K562 (cell line): Measurements from ENCODE around the gene ARHGEF18. TPM values are rescaled to one million over a fixed set of nuclear protein-coding genes. Genes with fewer than 3 reads are reported as not detected.

Source experiments
- ATAC-seq: fragments of 200-7000 bp; cut with Tn5 transposase; 3 replicates; pipeline ENCODE4 v1.9.1; 2020; ENCODE audit warnings: moderate library complexity
- BruUV-seq: library from RNA; stranded (reverse); fragments of 400-500 nt; replicated peaks from 2 replicates; lab custom pipeline; 2021; lab: Mats Ljungman, UMichigan
- CTCF ChIA-PET: fragments of 300-600 bp; formaldehyde crosslinking; extraction: SDS; loops from one replicate; lab custom pipeline; 2021; ENCODE audit warnings: low intra/inter-chr PET ratio; lab: Yijun Ruan, JAX
- POLR2A ChIA-PET: fragments of 300-600, 350-650 bp; sonication (Branson Sonifier 250); formaldehyde crosslinking; extraction: SDS; loops from one replicate; lab custom pipeline; 2021; ENCODE audit warnings: antibody characterized with exemption, inconsistent platforms; lab: Yijun Ruan, JAX
- DNase-seq, 4 experiments: peaks; one replicate each; pipeline versions ENCODE4 v3.0.0 to v3.0.0-alpha.2; 2011 to 2018; ENCODE audit warnings: low spot score in 3 of 4, mixed read lengths in 3 of 4; ENCODE audit errors: extremely low read depth in 1 of 4
- FAIRE-seq: peaks from 2 replicates; lab custom pipeline; 2011; peaks lifted over from hg19 to GRCh38; lab: Jason Lieb, UNC
- H2AFZ ChIP-seq: 2 replicates; pipeline ENCODE4 v1.6.0; 2011; ENCODE audit warnings: low read depth, low read length, control low read depth, inconsistent platforms
- H3K27ac ChIP-seq: fragments of 200-600 bp; 3 replicates; pipeline ENCODE4 v1.8.0; 2011; ENCODE audit warnings: low read depth, mild to moderate bottlenecking, control low read depth, inconsistent platforms, low read length, moderate library complexity, mixed read lengths; ENCODE audit errors: extremely low read depth
- H3K27me3 ChIP-seq, 2 experiments: fragments of 300-600 bp in 1 of 2; 2 replicates in 1 of 2; 3 replicates in 1 of 2; pipeline versions ENCODE4 v1.6.0 to v1.8.0; 2011; ENCODE audit warnings: inconsistent platforms in 2 of 2, low read length in 2 of 2, mild to moderate bottlenecking in 1 of 2, mixed read lengths in 1 of 2, moderate library complexity in 1 of 2; ENCODE audit not compliant: control insufficient read depth in 2 of 2, insufficient read depth in 2 of 2
- H3K36me3 ChIP-seq: fragments of 300-600 bp; 3 replicates; pipeline ENCODE4 v1.8.0; 2011; ENCODE audit warnings: mild to moderate bottlenecking, low read length, inconsistent platforms; ENCODE audit not compliant: control insufficient read depth, insufficient read depth
- H3K4me1 ChIP-seq, 2 experiments: fragments of 200-600 bp in 1 of 2; replicated peaks in 1 of 2; 2 replicates in 1 of 2; 3 replicates in 1 of 2; pipeline versions ENCODE4 v1.5.1 to v1.8.0; 2011; ENCODE audit warnings: inconsistent platforms in 2 of 2, low read length in 2 of 2, mild to moderate bottlenecking in 1 of 2, mixed read lengths in 1 of 2, moderate library complexity in 1 of 2; ENCODE audit not compliant: control insufficient read depth in 2 of 2, insufficient read depth in 2 of 2
- H3K4me2 ChIP-seq: 2 replicates; pipeline ENCODE4 v1.6.1; 2011; ENCODE audit warnings: low read length, control low read depth, inconsistent platforms, mixed read lengths; ENCODE audit not compliant: insufficient read depth
- H3K4me3 ChIP-seq: fragments of 200-600 bp; sonication (generic), shearing (Covaris generic); 2 replicates; pipeline ENCODE4 v1.5.1; 2016; ENCODE audit warnings: control low read depth, inconsistent platforms
- H3K79me2 ChIP-seq: fragments of 200-600 bp; 3 replicates; pipeline ENCODE4 v1.8.0; 2011; ENCODE audit warnings: low read length, inconsistent platforms; ENCODE audit not compliant: control insufficient read depth, insufficient read depth
- H3K9ac ChIP-seq, 2 experiments: 2 replicates each; pipeline versions ENCODE4 v1.6.0 to v1.6.1; 2011; ENCODE audit warnings: low read depth in 2 of 2, low read length in 2 of 2, control low read depth in 1 of 2, inconsistent platforms in 1 of 2, mild to moderate bottlenecking in 1 of 2, mixed read lengths in 1 of 2; ENCODE audit not compliant: insufficient read depth in 1 of 2
- H3K9me1 ChIP-seq: one replicate; pipeline ENCODE4 v1.6.0; 2011; ENCODE audit warnings: inconsistent platforms, mild to moderate bottlenecking, low read length, moderate library complexity; ENCODE audit not compliant: control insufficient read depth, insufficient read depth
- H3K9me3 ChIP-seq: replicated peaks from 2 replicates; pipeline ENCODE4 v1.5.1; 2011; ENCODE audit warnings: low read depth, low read length, inconsistent platforms; ENCODE audit not compliant: control insufficient read depth, insufficient read depth
- H4K20me1 ChIP-seq: replicated peaks from 2 replicates; pipeline ENCODE4 v1.6.1; 2011; ENCODE audit warnings: low read length, inconsistent platforms, mixed read lengths; ENCODE audit not compliant: control insufficient read depth, insufficient read depth
- CREB3 ChIP-seq: fragments of 450-650 bp; conservative IDR thresholded peaks from 2 replicates; pipeline ENCODE4 v1.6.1; 2016; ENCODE audit warnings: missing genetic modification characterization, low read depth, mild to moderate bottlenecking, missing compliant biosample characterization, moderate library complexity
- E2F4 ChIP-seq: sonication (generic); formaldehyde crosslinking; IDR thresholded peaks from 2 replicates; pipeline ENCODE4 v1.8.0; 2022; ENCODE audit warnings: mild to moderate bottlenecking, low read depth, missing genetic modification reagents
- ETV6 ChIP-seq, 3 experiments: fragments of 150-350 bp in 1 of 3; sonication (generic) in 1 of 3; formaldehyde crosslinking in 1 of 3; IDR thresholded peaks; 2 replicates each; pipeline versions ENCODE4 v1.6.1 to v1.8.0; 2014 to 2022; ENCODE audit warnings: borderline replicate concordance in 2 of 3, low read depth in 2 of 3, antibody characterized with exemption in 1 of 3, low read length in 1 of 3, mild to moderate bottlenecking in 1 of 3, missing genetic modification reagents in 1 of 3
- NCOA4 ChIP-seq: fragments of 450-650 bp; IDR thresholded peaks from 2 replicates; pipeline ENCODE4 v1.6.1; 2018; ENCODE audit warnings: mild to moderate bottlenecking; ENCODE audit not compliant: partially characterized antibody
- SETDB1 ChIP-seq: IDR thresholded peaks from one replicate; pipeline ENCODE4 v1.6.1; 2012; ENCODE audit warnings: low read length, control low read depth, inconsistent platforms
- SNRNP70 ChIP-seq: fragments of 200-400 bp; formaldehyde crosslinking; optimal IDR thresholded peaks from 2 replicates; pipeline ENCODE3; 2017; ENCODE audit warnings: low read depth, low read length
- TGIF2 ChIP-seq: sonication (generic); formaldehyde crosslinking; IDR thresholded peaks from 2 replicates; pipeline ENCODE4 v1.8.1; 2022; ENCODE audit warnings: mild to moderate bottlenecking, missing genetic modification reagents, moderate library complexity
- THRA ChIP-seq: fragments of 450-650 bp; IDR thresholded peaks from 2 replicates; pipeline ENCODE4 v1.6.1; 2017; ENCODE audit warnings: mild to moderate bottlenecking, moderate library complexity
- USF1 ChIP-seq: sonication (generic); formaldehyde crosslinking; IDR thresholded peaks from 2 replicates; pipeline ENCODE4 v1.9.0; 2022; ENCODE audit warnings: mild to moderate bottlenecking, missing genetic modification reagents
- ZKSCAN8 ChIP-seq: fragments of 200-800 bp; sonication (Bioruptor generic); IDR thresholded peaks from 2 replicates; pipeline ENCODE4 v1.6.1; 2016; ENCODE audit warnings: missing genetic modification characterization, missing compliant biosample characterization
- ZNF398 ChIP-seq: fragments of 250-450 bp; sonication (Bioruptor Pico); IDR thresholded peaks from 2 replicates; pipeline ENCODE4 v1.8.0; 2021; ENCODE audit warnings: moderate library complexity, mild to moderate bottlenecking, inconsistent platforms
- WGBS: fragments of 100-300 bp; shearing (Covaris generic); methylation state at CpG from one replicate; pipeline ENCODE4 v1.1.6; 2016; ENCODE audit warnings: low coverage, mixed read lengths; ENCODE audit not compliant: insufficient coverage; ENCODE audit errors: missing lambda C conversion rate; 5-methylcytosine and 5-hydroxymethylcytosine counted together
- in situ Hi-C: fragments of 300-500 bp; cut with MboI; formaldehyde crosslinking; loops from 4 replicates; pipeline ENCODE4 v1.15.0; 2018; ENCODE audit warnings: inconsistent platforms, mixed read lengths
- intact Hi-C: fragments of 100-400 bp; cut with micrococcal nuclease; formaldehyde crosslinking; loops from 2 replicates; pipeline ENCODE4 v1.14.2; 2022
- polyA plus RNA-seq, 8 experiments: library from polyadenylated mRNA; depleted of rRNA in 4 of 8; stranded (reverse) in 5 of 8; unstranded in 3 of 8; fragments of >200 nt; fragmentation: Nextera tagmentation in 2 of 8; fragmentation: Illumina TruSeq in 1 of 8; extraction: Ambion mirVana in 2 of 8; extraction: Trizol in 1 of 8; gene quantifications; 2 replicates each; pipeline versions ENCODE4 v1.2.1 to v1.2.3, GENCODE V29; 2011 to 2014; ENCODE audit warnings: inconsistent platforms in 1 of 8, missing spikeins in 1 of 8
- total RNA-seq, 7 experiments: library from RNA; depleted of rRNA in 6 of 7; stranded (reverse); fragments of >200 nt in 6 of 7; fragmentation: Illumina TruSeq in 2 of 7; extraction: Trizol in 2 of 7; gene quantifications; 2 replicates each; pipeline versions ENCODE4 v1.2.1 to v1.2.3, GENCODE V29; 2011 to 2021; ENCODE audit warnings: low replicate concordance in 1 of 7

Gene ARHGEF18
- total and polyA plus RNA-seq, 9 of the 15 experiments (the other 6 are each of a cell fraction or from before 2014, with no cell fraction given) = 0.04 to 16.5 (median 4.5) TPM

- H2AFZ ChIP-seq = no peak overlapping the region
- H3K79me2 ChIP-seq = no peaks in the 10 kb centered on the region
- H3K36me3 ChIP-seq = no peaks in the 10 kb centered on the region
- TF ChIP-seq E2F4 = no peak
- no peak for TF ChIP-seq ZKSCAN8
- no peak for TF ChIP-seq SNRNP70
- TF ChIP-seq CREB3 (tag) = no peak
- no peak for TF ChIP-seq USF1 (CRISPR knock-in tag)
- no peak for TF ChIP-seq TGIF2 (CRISPR knock-in tag)
- no peak for TF ChIP-seq THRA
- TF ChIP-seq NCOA4 = no peak
- TF ChIP-seq ZNF398 (CRISPR knock-in tag) = no peak
- TF ChIP-seq ETV6 (IDR thresholded peaks at IDR 0.05; ENCODE audit: borderline replicate concordance in 1 of 2, low read depth in 2 of 2, low read length in 1 of 2) = no peak
- no peak for TF ChIP-seq ETV6 (CRISPR knock-in tag; IDR thresholded peaks at IDR 0.05; ENCODE audit: borderline replicate concordance)
- no peak for TF ChIP-seq SETDB1
- no peak overlapping the region for H3K4me2 ChIP-seq
- ChIA-PET CTCF (interaction anchor here (1.6 to 1.7 kb wide), 2 partner anchors 326 to 444 kb away, joined by 3 to 10 read pairs; no protein-coding TSS in a partner anchor), POLR2A (interaction anchor here (0.6 to 1.1 kb wide), 2 partner anchors 183 to 326 kb away, joined by 3 read pairs; partner anchors contain the start of gene TRAPPC5)
- in situ Hi-C loops (loop anchor here (10.0 kb wide), 2 partner anchors 330 to 450 kb away; partner anchors contain the start of gene TRAPPC5), intact Hi-C loops (loop anchor here (10.0 kb wide), 1 partner anchor 330 kb away; the partner anchor contains the start of gene TRAPPC5)
- H3K9ac ChIP-seq = no peak overlapping the region
- H3K27me3 ChIP-seq = peaks cover 0 to 18% of the 10 kb centered on the region in 2 experiments; a peak in 2 of 5 replicates
- FAIRE-seq (no peak), DNase-seq (no peak), ATAC-seq (no peak)
- no peaks in the 10 kb centered on the region for H3K4me1 ChIP-seq
- H4K20me1 ChIP-seq = 0 out of 2 replicates have a peak, but pooled peaks cover 4% of the 10 kb centered on the region
- no peaks in the 10 kb centered on the region for H3K9me3 ChIP-seq
- 5% methylated on average over 13 of the region's 13 CpGs for WGBS
- BruUV-seq = no TSS peak
- H3K4me3 ChIP-seq = no peak overlapping the region
- no peaks in the 10 kb centered on the region for H3K9me1 ChIP-seq
- no peak overlapping the region for H3K27ac ChIP-seq
Measured at GRCh38 chr19:7355151-7355820, 6.5 kb downstream of the ARHGEF18 start.
